CD4-positive, alpha-beta T cell (primary cell): ENCODE measurements around the gene ALDH3A2. TPM values are rescaled to one million over a fixed set of nuclear protein-coding genes. Genes with fewer than 3 reads are reported as not detected.

ENCODE experiments used
- ATAC-seq: fragments of 200-7000 bp; cut with Tn5 transposase; one replicate; pipeline ENCODE4 v1.10.0; 2022; ENCODE audit warnings: mild to moderate bottlenecking; ENCODE audit not compliant: poor library complexity
- CTCF ChIA-PET: fragments of 350-600 bp; sonication (Branson Sonifier 250); formaldehyde crosslinking; loops from one replicate; lab custom pipeline; 2021; ENCODE audit warnings: antibody characterized with exemption, inconsistent platforms; lab: Charles Lee
- POLR2A ChIA-PET: fragments of 350-600 bp; sonication (Branson Sonifier 250); formaldehyde crosslinking; loops from one replicate; lab custom pipeline; 2021; ENCODE audit warnings: antibody characterized with exemption, inconsistent platforms; lab: Charles Lee
- DNase-seq, 14 experiments: peaks; one replicate each; pipeline ENCODE4 v3.0.0-alpha.2; 2013 to 2020; ENCODE audit warnings: mixed read lengths in 2 of 14
- H3K27ac ChIP-seq, 2 donors: one replicate each; pipeline versions ENCODE4 v1.5.1 to v1.7.0; 2013; ENCODE audit warnings: low read length in 2 of 2, low read depth in 1 of 2, mild to moderate bottlenecking in 1 of 2
- H3K27me3 ChIP-seq, 2 experiments: 1 replicate in 1 of 2; 2 replicates in 1 of 2; pipeline versions ENCODE4 v1.6.1 to v1.7.0; 2013; ENCODE audit warnings: low read length in 2 of 2, control low read depth in 1 of 2, mild to moderate bottlenecking in 1 of 2, moderate library complexity in 1 of 2; ENCODE audit not compliant: insufficient read depth in 2 of 2, control insufficient read depth in 1 of 2
- H3K36me3 ChIP-seq: one replicate; pipeline ENCODE4 v1.6.1; 2013; ENCODE audit warnings: low read length, control low read depth; ENCODE audit not compliant: insufficient read depth
- H3K4me1 ChIP-seq: one replicate; pipeline ENCODE4 v1.6.1; 2013; ENCODE audit warnings: low read length, control low read depth; ENCODE audit not compliant: insufficient read depth
- H3K4me3 ChIP-seq: one replicate; pipeline ENCODE4 v1.5.1; 2013; ENCODE audit warnings: mild to moderate bottlenecking, low read length, moderate library complexity
- H3K9me3 ChIP-seq, 2 experiments: 1 replicate in 1 of 2; 2 replicates in 1 of 2; pipeline versions ENCODE4 v1.6.1 to v1.7.0; 2013; ENCODE audit warnings: low read length in 2 of 2, mild to moderate bottlenecking in 2 of 2, control low read depth in 1 of 2, moderate library complexity in 1 of 2; ENCODE audit not compliant: control insufficient read depth in 1 of 2, insufficient read depth in 1 of 2
- H3K27ac Mint-ChIP-seq: one replicate; pipeline ENCODE4 v1.8.0; 2020; ENCODE audit warnings: mixed read lengths
- H3K27me3 Mint-ChIP-seq: one replicate; pipeline ENCODE4 v1.8.0; 2021; ENCODE audit warnings: mixed read lengths
- H3K36me3 Mint-ChIP-seq: one replicate; pipeline ENCODE4 v1.8.0; 2021; ENCODE audit warnings: low read depth, mixed read lengths
- H3K4me1 Mint-ChIP-seq: one replicate; pipeline ENCODE4 v1.8.0; 2021; ENCODE audit warnings: low read depth, mixed read lengths
- H3K4me3 Mint-ChIP-seq: one replicate; pipeline ENCODE4 v1.8.0; 2020; ENCODE audit warnings: mild to moderate bottlenecking, mixed read lengths
- H3K9me3 Mint-ChIP-seq: one replicate; pipeline ENCODE4 v1.8.0; 2020; ENCODE audit warnings: mixed read lengths
- intact Hi-C, 2 experiments: fragments of 100-400 bp; cut with DNase I in 1 of 2; cut with micrococcal nuclease in 1 of 2; formaldehyde crosslinking; loops; one replicate each; pipeline versions ENCODE4 v1.15.1 to v1.9.0; 2023 to 2025; cut with DNase I, micrococcal nuclease
- polyA plus RNA-seq, 2 donors: library from polyadenylated mRNA; unstranded; fragments of 120-200 nt; gene quantifications; one replicate each; pipeline ENCODE4 v1.2.1, GENCODE V29; 2013
- total RNA-seq, 174 experiments: library from RNA in 2 of 174; stranded (reverse) in 2 of 174; gene quantifications; one replicate each; pipeline ENCODE4 v1.2.3 and lab custom pipeline; 2021 to 2026
- TF ChIP-seq, protein P1 (sequence below): fragments of 200-600 bp; IDR thresholded peaks from one replicate; pipeline ENCODE4 v1.8.0; 2022; ENCODE audit warnings: antibody characterized with exemption, mild to moderate bottlenecking

The ALDH3A2 gene
- total RNA-seq (10 to 100 TPM; 20.0 to 20.9 TPM), total RNA-seq (lab: John Stamatoyannopoulos, UW) (5.3 to 100 (median 36.4) reads per million in 172 experiments)
- polyA plus RNA-seq (2013, experiment 1 of 2): 22.9 TPM
- polyA plus RNA-seq (2013, experiment 2 of 2): 28.3 TPM

DNA sequence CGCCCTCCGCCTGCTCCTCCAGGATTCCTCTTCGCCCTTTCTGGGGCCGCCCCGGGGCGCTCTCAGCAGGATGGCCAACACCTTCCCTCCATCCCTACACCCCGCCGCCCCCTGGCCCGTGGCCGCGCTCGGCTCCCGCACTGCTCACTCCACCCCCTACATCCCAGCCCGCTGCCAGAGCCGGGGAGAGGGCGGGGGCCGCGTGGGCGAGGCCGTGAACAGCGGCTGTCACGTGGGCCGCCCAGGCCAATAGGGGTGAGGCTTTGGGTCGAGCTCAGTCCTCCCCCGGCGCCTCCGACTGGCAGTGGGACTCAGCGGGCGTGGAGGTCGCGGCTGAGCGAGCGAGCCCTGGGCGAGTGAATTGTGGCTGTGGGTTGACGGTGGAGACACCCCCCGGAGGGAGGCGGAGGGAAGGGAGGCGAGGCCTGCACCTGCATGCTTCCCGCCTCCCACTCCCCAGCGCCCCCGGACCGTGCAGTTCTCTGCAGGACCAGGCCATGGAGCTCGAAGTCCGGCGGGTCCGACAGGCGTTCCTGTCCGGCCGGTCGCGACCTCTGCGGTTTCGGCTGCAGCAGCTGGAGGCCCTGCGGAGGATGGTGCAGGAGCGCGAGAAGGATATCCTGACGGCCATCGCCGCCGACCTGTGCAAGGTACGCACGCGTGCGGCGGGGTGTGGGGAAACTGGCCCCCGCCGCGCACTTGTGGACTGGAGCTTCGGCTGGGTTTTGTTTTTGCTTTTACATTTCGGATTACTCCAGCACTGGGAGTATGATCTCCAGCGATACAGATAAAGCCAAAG is at the start of gene ALDH3A2:
ALDH3A2 (plus strand) TSS at position 277 of the 799 bp plus-strand sequence; CDS start at position 498, 221 bp downstream.
- POLR2A ChIA-PET: interaction anchor here (0.6 to 3.2 kb wide), 23 partner anchors 8 to 1465 kb away, joined by 3 to 19 read pairs (median 5); partner anchors contain the start of genes AKAP10, ALKBH5, B9D1 and MAPK7
- Histone ChIP-seq H3K36me3 (peaks cover 3% of the 10 kb centered on the region), H3K9me3 (no peaks in the 10 kb centered on the region), H3K27ac (peak within 1 kb of the TSS; percentile 45 to 61), H3K4me1 (peaks cover 23% of the 10 kb centered on the region), H3K4me3 (peak within 1 kb of the TSS; percentile 85), H3K27me3 (no peaks in the 10 kb centered on the region)
- Mint-ChIP-seq H3K36me3 (peaks cover 22% of the 10 kb centered on the region), H3K9me3 (no peaks in the 10 kb centered on the region), H3K27me3 (no peaks in the 10 kb centered on the region), H3K4me3 (peak within 1 kb of the TSS; percentile 95), H3K4me1 (peaks cover 42% of the 10 kb centered on the region), H3K27ac (peak within 1 kb of the TSS; percentile 88)
- TF ChIP-seq, protein P1, sequence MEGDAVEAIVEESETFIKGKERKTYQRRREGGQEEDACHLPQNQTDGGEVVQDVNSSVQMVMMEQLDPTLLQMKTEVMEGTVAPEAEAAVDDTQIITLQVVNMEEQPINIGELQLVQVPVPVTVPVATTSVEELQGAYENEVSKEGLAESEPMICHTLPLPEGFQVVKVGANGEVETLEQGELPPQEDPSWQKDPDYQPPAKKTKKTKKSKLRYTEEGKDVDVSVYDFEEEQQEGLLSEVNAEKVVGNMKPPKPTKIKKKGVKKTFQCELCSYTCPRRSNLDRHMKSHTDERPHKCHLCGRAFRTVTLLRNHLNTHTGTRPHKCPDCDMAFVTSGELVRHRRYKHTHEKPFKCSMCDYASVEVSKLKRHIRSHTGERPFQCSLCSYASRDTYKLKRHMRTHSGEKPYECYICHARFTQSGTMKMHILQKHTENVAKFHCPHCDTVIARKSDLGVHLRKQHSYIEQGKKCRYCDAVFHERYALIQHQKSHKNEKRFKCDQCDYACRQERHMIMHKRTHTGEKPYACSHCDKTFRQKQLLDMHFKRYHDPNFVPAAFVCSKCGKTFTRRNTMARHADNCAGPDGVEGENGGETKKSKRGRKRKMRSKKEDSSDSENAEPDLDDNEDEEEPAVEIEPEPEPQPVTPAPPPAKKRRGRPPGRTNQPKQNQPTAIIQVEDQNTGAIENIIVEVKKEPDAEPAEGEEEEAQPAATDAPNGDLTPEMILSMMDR: no peak
- CTCF ChIA-PET: interaction anchor here (0.9 to 2.8 kb wide), 3 partner anchors 96 to 286 kb away, joined by 3 to 8 read pairs (median 7); partner anchors contain the start of gene B9D1
- ATAC-seq (peak; percentile 95), DNase-seq (peak; percentile 80 to 95 (median 90))
- intact Hi-C loops: loop anchor here (5.0 kb wide), 5 partner anchors 114 to 286 kb away; partner anchors contain the start of genes B9D1 (in 1 of the 2) and MAPK7 (in 1 of the 2)

DNA sequence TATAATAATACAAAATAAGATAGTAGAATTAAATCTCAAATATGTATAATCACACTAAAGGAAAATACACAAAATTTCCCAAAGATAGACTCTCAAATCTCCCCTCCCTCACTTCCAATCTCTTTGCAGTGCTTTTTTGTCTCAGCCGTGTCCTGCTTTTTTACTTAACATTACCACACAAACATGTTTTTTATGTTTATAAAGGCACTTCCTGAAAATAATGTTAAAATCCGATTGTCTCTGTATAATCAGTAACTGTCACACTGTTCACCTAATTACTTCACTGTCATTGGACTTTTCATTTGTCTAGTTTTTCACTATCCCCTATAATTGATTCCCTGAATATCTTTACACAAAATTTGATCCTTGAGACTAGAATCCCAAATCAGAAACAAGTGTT is 38.2 kb upstream of the ALDH3A2 start:
- no peaks in the 10 kb centered on the region for H3K4me1 Mint-ChIP-seq
- H3K36me3 Mint-ChIP-seq: no peaks in the 10 kb centered on the region
- Histone ChIP-seq H3K9me3 (no peaks in the 10 kb centered on the region), H3K4me1 (no peaks in the 10 kb centered on the region), H3K4me3 (no peak overlapping the region), H3K27me3 (no peaks in the 10 kb centered on the region), H3K36me3 (no peaks in the 10 kb centered on the region), H3K27ac (no peak overlapping the region)
- ChIA-PET POLR2A (no interaction called here), CTCF (no interaction called here)
- TF ChIP-seq, protein P1: no peak
- intact Hi-C loops: no loop called here
- DNase-seq (no peak), ATAC-seq (no peak)
- H3K27me3 Mint-ChIP-seq: peaks cover 4% of the 10 kb centered on the region
- H3K27ac Mint-ChIP-seq: no peak overlapping the region
- H3K9me3 Mint-ChIP-seq: no peaks in the 10 kb centered on the region
- H3K4me3 Mint-ChIP-seq: no peak overlapping the region

DNA sequence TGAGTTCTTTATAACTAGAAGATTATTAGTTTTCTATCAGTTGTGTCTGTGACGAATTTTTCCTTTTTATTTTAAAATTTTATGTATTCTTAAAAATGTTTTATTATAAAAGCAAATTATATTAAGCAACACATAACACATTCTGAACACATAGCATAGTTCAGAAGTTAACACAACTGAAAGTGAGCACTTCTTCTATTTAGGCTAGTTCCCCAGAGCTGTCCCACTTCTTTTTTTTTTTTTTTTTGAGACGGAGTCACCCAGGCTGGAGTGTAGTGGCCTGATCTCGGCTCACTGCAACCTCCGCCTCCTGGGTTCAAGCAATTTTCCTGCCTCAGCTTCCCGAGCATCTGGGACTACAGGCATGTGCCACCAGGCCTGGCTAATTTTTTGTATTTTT is 37.7 kb upstream of the ALDH3A2 start:
- ATAC-seq: no peak
- Histone ChIP-seq H3K27ac (no peak overlapping the region), H3K27me3 (no peaks in the 10 kb centered on the region), H3K4me3 (no peak overlapping the region), H3K36me3 (no peaks in the 10 kb centered on the region), H3K4me1 (no peaks in the 10 kb centered on the region), H3K9me3 (no peaks in the 10 kb centered on the region)
- Mint-ChIP-seq H3K36me3 (no peaks in the 10 kb centered on the region), H3K9me3 (no peaks in the 10 kb centered on the region), H3K27ac (no peak overlapping the region), H3K4me1 (no peaks in the 10 kb centered on the region), H3K4me3 (no peak overlapping the region), H3K27me3 (peaks cover 4% of the 10 kb centered on the region)
- intact Hi-C loops: no loop called here
- DNase-seq: no peak
- ChIA-PET CTCF (no interaction called here), POLR2A (interaction anchor here (0.8 kb wide), 1 partner anchor 13 kb away, joined by 3 read pairs; no protein-coding TSS in a partner anchor)
- TF ChIP-seq, protein P1: no peak
